ENCODE results near the gene PCED1A.

DNA sequence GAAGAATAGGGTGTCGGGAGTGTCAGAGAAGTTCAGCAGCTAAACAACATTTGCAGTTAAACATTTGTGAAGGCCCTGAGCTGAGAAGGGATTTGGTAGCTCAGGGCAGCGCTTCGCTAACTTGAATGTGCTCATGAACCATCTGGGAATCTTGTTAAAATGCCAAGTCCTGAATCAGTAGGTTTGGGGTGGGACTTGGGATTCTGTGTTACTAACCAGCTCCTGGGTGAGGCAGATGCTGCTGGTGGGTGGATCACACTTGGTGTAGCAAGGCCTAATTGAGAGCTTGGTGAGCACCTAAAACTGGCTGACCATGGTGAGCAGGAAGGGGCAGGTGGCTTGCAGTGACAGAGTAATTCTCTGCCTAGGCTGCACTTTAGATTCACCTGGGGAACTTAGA, 38.7 kb upstream of the PCED1A start:
- TF ChIP-seq GATAD2A (IDR thresholded peaks at IDR 0.05) (no peak), NR2C2 (CRISPR knock-in tag; IDR thresholded peaks at IDR 0.05) (no peak), NR2C2 (tag; IDR thresholded peaks at IDR 0.05) (no peak), HCFC1 (IDR thresholded peaks at IDR 0.05; ENCODE audit: low read depth, low read length) (no peak), ETS1 (conservative IDR thresholded peaks at IDR 0.05; ENCODE audit: control insufficient read depth, low read depth, low read length) (no peak)
- TF ChIP-seq, protein P1, sequence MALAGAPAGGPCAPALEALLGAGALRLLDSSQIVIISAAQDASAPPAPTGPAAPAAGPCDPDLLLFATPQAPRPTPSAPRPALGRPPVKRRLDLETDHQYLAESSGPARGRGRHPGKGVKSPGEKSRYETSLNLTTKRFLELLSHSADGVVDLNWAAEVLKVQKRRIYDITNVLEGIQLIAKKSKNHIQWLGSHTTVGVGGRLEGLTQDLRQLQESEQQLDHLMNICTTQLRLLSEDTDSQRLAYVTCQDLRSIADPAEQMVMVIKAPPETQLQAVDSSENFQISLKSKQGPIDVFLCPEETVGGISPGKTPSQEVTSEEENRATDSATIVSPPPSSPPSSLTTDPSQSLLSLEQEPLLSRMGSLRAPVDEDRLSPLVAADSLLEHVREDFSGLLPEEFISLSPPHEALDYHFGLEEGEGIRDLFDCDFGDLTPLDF (CRISPR knock-in tag; IDR thresholded peaks at IDR 0.05) = no peak
- TF ChIP-seq, protein P2, sequence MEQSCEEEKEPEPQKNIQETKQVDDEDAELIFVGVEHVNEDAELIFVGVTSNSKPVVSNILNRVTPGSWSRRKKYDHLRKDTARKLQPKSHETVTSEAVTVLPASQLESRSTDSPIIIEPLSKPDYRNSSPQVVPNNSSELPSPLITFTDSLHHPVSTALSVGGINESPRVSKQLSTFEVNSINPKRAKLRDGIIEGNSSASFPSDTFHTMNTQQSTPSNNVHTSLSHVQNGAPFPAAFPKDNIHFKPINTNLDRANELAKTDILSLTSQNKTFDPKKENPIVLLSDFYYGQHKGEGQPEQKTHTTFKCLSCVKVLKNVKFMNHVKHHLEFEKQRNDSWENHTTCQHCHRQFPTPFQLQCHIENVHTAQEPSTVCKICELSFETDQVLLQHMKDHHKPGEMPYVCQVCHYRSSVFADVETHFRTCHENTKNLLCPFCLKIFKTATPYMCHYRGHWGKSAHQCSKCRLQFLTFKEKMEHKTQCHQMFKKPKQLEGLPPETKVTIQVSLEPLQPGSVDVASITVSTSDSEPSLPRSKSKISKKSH (CRISPR knock-in tag; IDR thresholded peaks at IDR 0.05) = no peak
